ENCODE results near the gene KANK2.
"Not testable (repeated sequence)": the region's sequence is repeated elsewhere in the genome, so short reads cannot be mapped to it uniquely, and the experiment has no call there.

The KANK2 gene

GRCh38 chr19:11196406-11197287 lies 698 bp downstream of the KANK2 start:
- no peak for DNase-seq (ENCODE audit: low read depth)

GRCh38 chr19:11195681-11196080 lies 1.7 kb downstream of the KANK2 start:
- no peak for DNase-seq (ENCODE audit: low read depth)

GRCh38 chr19:11194656-11195558 lies 2.4 kb downstream of the KANK2 start:
- no peak for DNase-seq (ENCODE audit: low read depth)

DNA sequence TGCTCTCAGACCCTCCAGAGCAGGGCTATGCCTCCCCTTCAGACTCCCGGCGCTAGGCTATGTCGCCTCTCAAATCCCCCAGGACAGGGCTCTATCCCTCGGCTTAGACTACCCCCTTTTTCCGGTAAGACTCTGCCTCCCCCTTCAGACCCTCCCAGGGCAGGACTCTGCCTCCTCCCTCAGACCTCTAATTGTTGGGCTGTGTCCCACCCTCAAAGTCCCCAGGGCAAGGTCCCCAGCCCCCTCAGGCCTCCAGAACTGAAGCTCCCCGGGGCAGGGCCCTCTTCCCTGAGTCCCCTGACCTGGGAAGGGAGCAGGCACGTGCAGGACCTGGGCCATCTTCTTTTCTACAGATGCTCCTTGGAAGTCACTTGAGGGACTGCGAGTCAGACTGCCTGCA lies 3.2 kb downstream of the KANK2 start:
- no peak for DNase-seq (ENCODE audit: low read depth)

- DNase-seq (ENCODE audit: low read depth) = no peak
Observed at GRCh38 chr19:11192957-11193939, 4.1 kb downstream of the KANK2 start.

DNA sequence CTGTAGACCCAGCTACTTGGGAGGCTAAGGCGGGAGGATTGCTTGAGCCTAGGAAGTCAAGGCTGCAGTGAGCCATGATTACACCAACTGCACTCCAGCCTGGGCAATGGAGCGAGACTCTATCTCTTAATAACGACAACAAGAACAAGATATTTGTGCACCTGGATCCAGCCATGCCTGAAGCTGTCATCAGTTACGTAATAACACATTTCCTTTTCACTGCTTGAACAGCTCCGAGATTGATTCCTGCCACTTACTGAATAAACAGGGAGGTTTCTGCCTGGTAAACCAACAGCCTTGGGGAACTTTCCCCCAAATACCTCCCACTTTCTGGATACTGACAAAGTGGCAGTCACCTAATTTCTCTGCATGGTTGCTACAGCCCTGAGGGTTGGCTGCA lies 5.4 kb downstream of the KANK2 start:
- DNase-seq (ENCODE audit: low read depth) = no peak

DNA sequence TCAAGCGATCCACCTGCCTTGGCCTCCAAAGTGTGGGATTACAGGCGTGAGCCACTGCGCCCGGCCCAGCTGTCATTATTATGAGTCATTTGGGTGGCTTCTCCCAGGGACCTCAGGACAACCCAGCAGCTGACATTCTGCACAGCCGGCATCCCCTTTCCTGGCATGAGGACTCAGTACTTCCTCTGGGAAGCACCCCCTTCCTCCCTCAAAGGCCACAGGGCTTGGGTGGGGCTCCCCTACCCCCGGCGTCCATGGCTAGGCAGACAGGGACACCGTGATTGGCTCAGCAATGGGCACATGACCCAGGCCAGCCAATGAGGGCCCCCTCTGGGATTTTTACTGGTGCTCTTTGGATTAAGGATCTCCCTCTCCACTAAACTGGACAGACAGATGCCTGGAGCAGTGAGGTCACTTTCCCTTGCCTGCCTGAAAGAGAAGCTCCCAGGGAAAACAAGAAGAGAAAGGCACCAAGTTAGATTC lies 6.0 kb downstream of the KANK2 start:
- no peak for DNase-seq (ENCODE audit: low read depth)

DNA sequence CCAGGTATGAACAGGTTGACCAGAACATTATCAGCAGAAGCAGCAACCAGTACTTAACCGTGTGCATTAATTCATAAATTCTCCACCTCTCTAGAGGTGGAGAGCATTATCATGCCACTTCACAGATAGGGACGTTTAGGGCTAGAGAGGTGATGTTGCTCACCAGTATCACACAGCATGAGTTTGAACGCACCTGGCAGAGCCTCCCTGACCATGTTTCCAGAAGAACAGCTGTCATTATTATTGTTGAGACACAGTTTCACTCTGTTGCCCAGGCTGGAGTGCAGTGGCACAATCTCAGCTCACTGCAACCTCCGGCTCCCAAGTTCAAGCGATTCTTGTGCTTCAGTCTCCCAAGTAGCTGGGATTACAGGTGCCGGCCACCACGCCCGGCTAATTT lies 6.8 kb downstream of the KANK2 start:
- DNase-seq (ENCODE audit: low read depth) = no peak

- no peak for DNase-seq (ENCODE audit: low read depth)
Observed at GRCh38 chr19:11187441-11187840, 9.9 kb downstream of the KANK2 start.

DNA sequence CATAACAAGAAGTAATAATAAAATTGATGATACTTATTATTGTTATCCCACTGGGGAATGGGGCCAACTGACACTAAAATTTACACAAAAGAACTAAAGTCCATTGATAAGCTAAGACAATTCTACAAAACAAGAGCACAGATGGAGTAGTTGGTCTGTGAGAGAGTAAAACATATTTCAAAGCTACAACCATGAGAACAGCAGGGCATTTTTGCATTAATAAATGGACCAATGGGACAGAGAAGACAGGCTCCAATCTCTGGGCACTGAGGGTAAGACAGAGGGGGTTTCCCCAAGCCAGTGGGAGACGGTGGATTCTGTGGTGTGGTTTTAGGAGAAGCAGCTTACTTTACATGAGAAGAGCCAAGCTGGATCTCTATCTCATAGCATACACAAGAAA lies 14.4 kb downstream of the KANK2 start:
- no peak for DNase-seq (ENCODE audit: low read depth)

DNA sequence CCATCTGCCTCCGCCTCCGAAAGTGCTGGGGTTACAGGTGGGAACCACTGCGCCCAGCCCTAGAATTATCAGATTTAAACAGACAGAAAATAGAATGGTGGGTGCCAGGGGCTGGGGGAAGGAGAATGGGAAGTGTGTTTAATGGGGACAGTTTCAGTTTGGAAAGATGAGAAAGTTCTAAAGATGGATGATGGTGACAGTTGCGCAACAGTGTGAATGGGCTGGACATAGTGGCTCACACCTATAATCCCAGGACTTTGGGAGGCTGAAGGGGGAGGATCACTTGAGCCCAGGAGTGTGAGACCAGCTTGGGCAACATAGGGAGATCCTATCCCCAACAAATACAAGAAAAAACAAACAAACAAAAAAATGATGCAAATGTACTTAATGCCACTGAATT lies 15.9 kb downstream of the KANK2 start:
- no peak for DNase-seq (ENCODE audit: low read depth)

DNA sequence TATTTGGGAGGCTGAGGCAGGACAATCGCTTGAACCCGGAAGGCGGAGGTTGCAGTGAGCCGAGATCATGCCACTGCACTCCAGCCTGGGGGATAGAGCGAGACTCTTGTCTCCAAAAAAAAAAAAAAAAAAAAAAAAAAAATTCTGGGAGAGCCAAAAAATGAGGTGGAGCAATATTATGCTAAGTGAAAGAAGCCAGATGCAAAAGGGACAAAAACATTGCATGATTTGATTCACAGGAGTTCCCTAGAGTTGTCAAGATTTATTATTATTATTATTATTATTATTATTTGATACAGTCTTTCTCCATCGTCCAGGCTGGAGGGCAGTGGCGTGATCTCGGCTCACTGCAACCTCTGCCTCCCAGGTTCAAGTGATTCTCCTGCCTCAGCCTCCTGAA lies 16.4 kb downstream of the KANK2 start:
- not testable (repeated sequence) for DNase-seq (ENCODE audit: low read depth)

DNA sequence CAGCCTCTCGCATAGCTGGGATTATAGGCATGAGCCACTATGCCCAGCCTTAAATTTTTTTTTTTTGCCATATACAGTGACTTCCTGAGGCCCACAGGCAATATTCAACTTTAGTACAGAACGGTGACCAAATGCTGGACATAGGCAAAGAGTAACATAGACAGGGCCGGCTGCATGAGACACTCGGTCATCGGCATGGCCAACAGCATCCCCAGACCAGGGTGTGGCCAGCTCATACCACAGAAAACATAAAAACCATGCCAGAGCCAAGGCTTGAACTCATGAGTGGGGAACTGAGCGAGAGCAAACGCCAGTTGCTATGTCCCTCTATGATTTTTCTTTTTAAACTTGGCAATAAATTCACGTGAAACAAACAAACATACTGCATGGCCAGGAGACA lies 17.0 kb downstream of the KANK2 start:
- no peak for DNase-seq (ENCODE audit: low read depth)

- DNase-seq (ENCODE audit: low read depth) = no peak
Observed at GRCh38 chr19:11179716-11180297, 17.5 kb downstream of the KANK2 start.

GRCh38 chr19:11179145-11179465 lies 18.2 kb downstream of the KANK2 start:
- not testable (repeated sequence) for DNase-seq (ENCODE audit: low read depth)

DNA sequence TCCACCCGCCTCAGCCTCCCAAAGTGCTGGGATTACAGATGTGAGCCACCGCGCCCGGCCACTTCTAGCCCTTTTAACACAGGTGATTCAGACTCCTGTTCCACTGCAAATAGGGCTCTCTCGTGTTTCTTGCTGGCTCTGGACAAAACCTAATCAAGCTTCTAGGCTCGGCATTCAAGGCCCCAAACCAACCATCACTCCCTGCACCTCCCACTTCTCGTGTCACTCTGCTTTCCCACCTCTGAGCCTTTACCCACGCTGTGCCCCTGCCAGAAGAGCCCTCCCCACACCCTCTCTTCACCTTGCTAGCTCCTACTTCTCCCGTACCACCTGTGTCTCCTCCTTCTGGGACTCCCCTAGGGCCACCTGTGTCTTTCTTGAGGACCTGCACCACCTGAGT lies 19.8 kb downstream of the KANK2 start:
- DNase-seq (ENCODE audit: low read depth) = no peak

DNA sequence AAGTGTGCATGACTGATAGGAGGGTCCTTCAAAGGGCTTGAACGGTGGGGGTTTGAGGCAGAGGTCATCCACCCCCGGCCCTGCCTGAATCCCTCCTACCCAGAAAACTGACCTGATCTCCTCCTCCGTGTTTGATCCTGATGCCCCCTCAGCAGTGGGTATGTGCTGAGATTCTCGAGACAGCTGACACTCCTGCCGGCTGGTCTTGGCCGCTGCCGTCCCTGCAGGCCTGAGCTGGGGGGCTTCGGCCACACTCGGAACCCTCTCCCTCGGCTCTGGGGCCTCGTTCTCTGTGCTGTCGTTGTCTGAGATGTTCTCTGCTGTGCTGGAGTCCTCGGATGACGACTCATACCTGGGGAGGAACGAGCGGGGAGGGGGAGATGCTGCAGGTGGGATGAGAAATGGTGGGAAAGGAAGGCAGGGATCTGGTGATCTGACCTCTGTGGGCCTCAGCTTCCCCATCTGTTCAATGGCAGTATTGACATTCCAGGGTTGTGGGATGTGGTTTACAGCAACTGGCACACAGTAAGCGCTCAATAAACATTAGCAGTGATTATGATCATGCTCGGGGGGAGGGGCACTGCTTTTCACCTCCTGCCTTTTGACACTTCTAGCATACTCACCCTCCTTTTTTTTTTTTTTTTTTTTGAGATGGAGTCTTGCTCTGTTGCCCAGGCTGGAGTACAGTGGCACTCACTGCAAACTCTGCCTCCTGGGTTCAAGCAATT lies 20.7 kb downstream of the KANK2 start:
- DNase-seq (ENCODE audit: low read depth) = no peak

DNA sequence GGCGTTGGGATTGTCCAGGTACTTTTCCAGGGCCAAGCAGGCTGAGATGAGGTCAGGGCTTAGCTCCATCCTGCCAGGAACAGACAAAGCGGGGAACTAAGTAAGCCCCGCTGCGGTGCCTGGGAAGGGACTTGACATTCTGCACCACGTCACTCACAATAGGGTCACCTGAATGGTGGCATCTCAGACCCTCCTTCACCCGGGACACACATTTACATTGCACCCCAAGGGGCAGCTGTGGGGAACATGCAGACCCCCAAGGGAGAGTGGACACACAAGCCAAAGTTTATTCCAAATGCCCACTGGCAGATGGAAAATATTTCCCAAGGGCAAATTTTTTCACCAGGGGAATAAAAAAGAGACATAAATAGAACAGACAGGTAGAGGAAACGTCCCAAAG lies 21.4 kb downstream of the KANK2 start:
- no peak for DNase-seq (ENCODE audit: low read depth)

DNA sequence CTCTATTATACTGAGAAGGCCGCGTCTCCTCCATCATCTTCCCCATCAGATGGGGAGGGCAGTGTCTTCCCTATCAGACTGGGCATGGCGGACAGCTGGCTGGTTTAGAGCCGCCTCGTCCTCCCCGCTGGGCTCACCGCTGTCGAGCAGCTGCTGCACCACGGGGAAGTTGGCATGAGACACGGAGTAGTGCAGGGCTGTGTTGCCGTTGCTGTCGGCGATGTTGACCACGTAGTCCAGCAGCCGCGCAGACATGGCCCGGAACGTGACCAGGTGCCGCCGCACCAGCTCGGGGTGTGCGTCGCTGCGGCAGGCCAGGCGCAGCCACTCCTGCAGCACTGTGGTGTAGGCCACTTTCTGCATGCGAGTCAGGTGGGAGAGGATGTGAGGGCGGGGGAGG lies 23.0 kb downstream of the KANK2 start:
- no peak for DNase-seq (ENCODE audit: low read depth)

DNA sequence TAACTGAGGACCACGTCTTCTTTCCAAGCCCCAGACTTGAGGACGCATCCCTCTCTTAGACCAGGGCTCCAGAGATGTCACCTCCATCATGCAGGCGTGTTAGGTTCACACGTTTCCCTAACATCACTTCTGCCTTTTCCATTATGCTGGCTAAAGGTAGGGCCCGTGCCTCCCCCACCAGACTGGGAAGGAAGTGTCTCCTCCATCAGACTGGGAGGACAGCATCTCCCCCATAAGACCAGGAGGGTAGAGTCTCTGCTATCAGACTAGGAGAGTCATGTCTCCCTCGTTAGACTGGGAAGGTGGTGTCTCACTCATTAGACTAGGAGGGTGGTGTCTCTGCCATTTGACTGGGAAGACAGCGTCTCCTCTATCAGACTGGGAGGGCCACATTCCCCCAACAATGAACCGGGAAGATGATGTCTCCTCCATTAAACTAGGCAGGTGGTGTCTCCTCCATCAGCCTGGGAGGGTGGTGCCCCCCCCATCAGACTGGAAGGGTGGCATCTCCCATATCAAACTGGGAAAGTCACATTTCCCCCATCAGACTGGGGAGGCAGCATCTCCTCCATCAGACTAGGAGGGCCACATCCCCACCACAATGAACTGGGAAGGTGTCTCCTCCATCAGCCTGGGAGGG lies 23.7 kb downstream of the KANK2 start:
- no peak for DNase-seq (ENCODE audit: low read depth)

All from T-helper 22 cell (primary cell).